HEK293T (cell line): ENCODE data around the gene PTPMT1.
"Not testable (repeated sequence)": the region's sequence is repeated elsewhere in the genome, so short reads cannot be mapped to it uniquely, and the experiment has no call there.

Experiments
- CTCF ChIA-PET: fragments of 350-600 bp; formaldehyde crosslinking; extraction: SDS; loops from one replicate; lab custom pipeline; 2021; ENCODE audit warnings: antibody characterized with exemption, inconsistent platforms; lab: Yijun Ruan, JAX
- POLR2A ChIA-PET: fragments of 350-600 bp; formaldehyde crosslinking; extraction: SDS; loops from one replicate; lab custom pipeline; 2020; ENCODE audit warnings: antibody characterized with exemption, inconsistent platforms; lab: Yijun Ruan, JAX
- DNase-seq: peaks from one replicate; pipeline ENCODE4 v3.0.0; 2012; ENCODE audit warnings: mixed read lengths; ENCODE audit errors: extremely low spot score
- ARNT ChIP-seq: fragments of 450-650 bp; IDR thresholded peaks from 2 replicates; pipeline ENCODE4 v1.6.1; 2017; ENCODE audit warnings: mild to moderate bottlenecking
- BHLHE40 ChIP-seq: fragments of 450-650 bp; IDR thresholded peaks from 2 replicates; pipeline ENCODE4 v1.6.1; 2016; ENCODE audit warnings: mild to moderate bottlenecking, moderate library complexity, borderline replicate concordance
- CTBP1 ChIP-seq: fragments of 450-650 bp; IDR thresholded peaks from 2 replicates; pipeline ENCODE4 v1.6.1; 2016; ENCODE audit warnings: borderline replicate concordance
- ELF4 ChIP-seq: fragments of 450-650 bp; IDR thresholded peaks from 2 replicates; pipeline ENCODE4 v1.6.1; 2017; ENCODE audit warnings: antibody characterized with exemption
- FOXA1 ChIP-seq: fragments of 450-650 bp; IDR thresholded peaks from 2 replicates; pipeline ENCODE4 v1.6.1; 2016; ENCODE audit warnings: mild to moderate bottlenecking
- FOXK2 ChIP-seq: fragments of 450-650 bp; IDR thresholded peaks from 2 replicates; pipeline ENCODE4 v1.6.1; 2016; ENCODE audit warnings: mild to moderate bottlenecking
- FOXM1 ChIP-seq: fragments of 450-650 bp; IDR thresholded peaks from 2 replicates; pipeline ENCODE4 v1.6.1; 2017; ENCODE audit warnings: mild to moderate bottlenecking, borderline replicate concordance
- HDGF ChIP-seq: fragments of 450-650 bp; IDR thresholded peaks from 2 replicates; pipeline ENCODE4 v1.6.1; 2017; ENCODE audit warnings: antibody characterized with exemption, borderline replicate concordance
- L3MBTL2 ChIP-seq: fragments of 450-650 bp; conservative IDR thresholded peaks from 2 replicates; pipeline ENCODE4 v1.6.1; 2016; ENCODE audit warnings: mild to moderate bottlenecking
- LEF1 ChIP-seq: fragments of 450-650 bp; IDR thresholded peaks from 2 replicates; pipeline ENCODE4 v1.6.1; 2017; ENCODE audit warnings: mild to moderate bottlenecking, borderline replicate concordance
- NFRKB ChIP-seq: fragments of 450-650 bp; IDR thresholded peaks from 2 replicates; pipeline ENCODE4 v1.6.1; 2016; ENCODE audit warnings: mild to moderate bottlenecking, moderate library complexity
- PKNOX1 ChIP-seq: fragments of 450-650 bp; IDR thresholded peaks from 2 replicates; pipeline ENCODE4 v1.6.1; 2016
- SP1 ChIP-seq: fragments of 450-650 bp; IDR thresholded peaks from 2 replicates; pipeline ENCODE4 v1.6.1; 2017
- SUZ12 ChIP-seq: fragments of 450-650 bp; IDR thresholded peaks from 2 replicates; pipeline ENCODE4 v1.6.1; 2016; ENCODE audit warnings: mild to moderate bottlenecking
- TARDBP ChIP-seq: fragments of 450-650 bp; IDR thresholded peaks from 2 replicates; pipeline ENCODE4 v1.6.1; 2016
- ZNF384 ChIP-seq: fragments of 450-650 bp; IDR thresholded peaks from 2 replicates; pipeline ENCODE4 v1.6.1; 2016

PTPMT1 gene

GRCh38 chr11:47524291-47524874, 41.0 kb upstream of the PTPMT1 start:
- ChIA-PET CTCF (no interaction called here), POLR2A (no interaction called here)
- no peak for DNase-seq
- no peak for TF ChIP-seq CTBP1
- no peak for TF ChIP-seq ELF4
- TF ChIP-seq FOXA1 = no peak
- no peak for TF ChIP-seq TARDBP
- no peak for TF ChIP-seq NFRKB
- TF ChIP-seq HDGF = no peak
- TF ChIP-seq BHLHE40 = no peak
- TF ChIP-seq FOXK2 = no peak
- TF ChIP-seq LEF1 = no peak
- TF ChIP-seq FOXM1 = no peak
- no peak for TF ChIP-seq PKNOX1
- no peak for TF ChIP-seq SUZ12
- TF ChIP-seq SP1 = no peak

- CTCF ChIA-PET = interaction anchor here (1.0 kb wide), 1 partner anchor 10 kb away, joined by 3 read pairs; no protein-coding TSS in a partner anchor
- DNase-seq, POLR2A ChIA-PET: not testable (repeated sequence)
These were observed 39.4 kb upstream of the PTPMT1 start for GRCh38 chr11:47526032-47526431.

- DNase-seq = no peak
- ChIA-PET POLR2A (interaction anchor here (0.6 kb wide), 1 partner anchor 15 kb away, joined by 3 read pairs; no protein-coding TSS in a partner anchor), CTCF (no interaction called here)
- TF ChIP-seq FOXK2 = no peak
- no peak for TF ChIP-seq LEF1
- TF ChIP-seq SUZ12 = no peak
- TF ChIP-seq ARNT = no peak
- TF ChIP-seq CTBP1 = no peak
- no peak for TF ChIP-seq BHLHE40
- TF ChIP-seq FOXA1 = no peak
- TF ChIP-seq TARDBP = no peak
- TF ChIP-seq L3MBTL2 = no peak
- no peak for TF ChIP-seq ZNF384
- no peak for TF ChIP-seq FOXM1
- no peak for TF ChIP-seq HDGF
- no peak for TF ChIP-seq NFRKB
- no peak for TF ChIP-seq PKNOX1
- TF ChIP-seq ELF4 = no peak
- TF ChIP-seq SP1 = no peak
These were observed 38.2 kb upstream of the PTPMT1 start for GRCh38 chr11:47527186-47527585.

- no peak for DNase-seq
- TF ChIP-seq L3MBTL2 (no peak), NFRKB (no peak), FOXK2 (no peak), LEF1 (no peak), ELF4 (no peak), ZNF384 (no peak), FOXM1 (no peak), ARNT (no peak), TARDBP (no peak), FOXA1 (no peak), HDGF (no peak)
- ChIA-PET CTCF (no interaction called here), POLR2A (interaction anchor here (0.6 kb wide), 1 partner anchor 50 kb away, joined by 3 read pairs; no protein-coding TSS in a partner anchor)
These were observed 35.4 kb upstream of the PTPMT1 start for GRCh38 chr11:47529951-47530350.

GRCh38 chr11:47530721-47531120, 34.7 kb upstream of the PTPMT1 start:
- POLR2A ChIA-PET, DNase-seq: not testable (repeated sequence)
- CTCF ChIA-PET = interaction anchor here (0.6 kb wide), 1 partner anchor 9 kb away, joined by 5 read pairs; no protein-coding TSS in a partner anchor

- TF ChIP-seq PKNOX1 = no peak
- no peak for TF ChIP-seq LEF1
- TF ChIP-seq ELF4 = no peak
- no peak for TF ChIP-seq TARDBP
- TF ChIP-seq BHLHE40 = no peak
- TF ChIP-seq HDGF = no peak
- TF ChIP-seq FOXM1 = no peak
- TF ChIP-seq FOXA1 = no peak
- no peak for TF ChIP-seq CTBP1
- no peak for TF ChIP-seq ARNT
- no peak for TF ChIP-seq NFRKB
- TF ChIP-seq SP1 = no peak
- no peak for TF ChIP-seq ZNF384
- no peak for TF ChIP-seq SUZ12
- no peak for TF ChIP-seq FOXK2
- no peak for TF ChIP-seq L3MBTL2
- ChIA-PET CTCF (interaction anchor here (1.2 kb wide), 1 partner anchor 8 kb away, joined by 3 read pairs; no protein-coding TSS in a partner anchor), POLR2A (no interaction called here)
These were observed 33.7 kb upstream of the PTPMT1 start for GRCh38 chr11:47531666-47532065.

More at GRCh38 chr11:47531666-47532065, 33.7 kb upstream of the PTPMT1 start:
- DNase-seq = no peak
